IMR-90 (cell line): ENCODE data around the gene KCNAB2.

Source experiments
- CEBPB ChIP-seq: IDR thresholded peaks from 2 replicates; pipeline ENCODE4 v1.6.1; 2012; ENCODE audit warnings: low read depth, low read length, improper control_type of control experiment
- CTCF ChIP-seq: conservative IDR thresholded peaks from 2 replicates; pipeline ENCODE4 v1.5.1; 2012; ENCODE audit warnings: mild to moderate bottlenecking, low read depth, low read length, improper control_type of control experiment
- MAZ ChIP-seq: IDR thresholded peaks from 2 replicates; pipeline ENCODE4 v1.6.1; 2012; ENCODE audit warnings: low read depth, mild to moderate bottlenecking, low read length, improper control_type of control experiment, moderate library complexity, borderline replicate concordance
- MXI1 ChIP-seq: IDR thresholded peaks from 2 replicates; pipeline ENCODE4 v1.6.1; 2012; ENCODE audit warnings: low read depth, mild to moderate bottlenecking, low read length, moderate library complexity, borderline replicate concordance
- NFE2L2 ChIP-seq: fragments of 150-350 bp; IDR thresholded peaks from 2 replicates; pipeline ENCODE4 v1.6.1; 2016; ENCODE audit warnings: low read depth, mild to moderate bottlenecking, low read length
- POLR2A ChIP-seq: IDR thresholded peaks from 2 replicates; pipeline ENCODE4 v1.6.1; 2012; ENCODE audit warnings: mild to moderate bottlenecking, low read depth, low read length
- RAD21 ChIP-seq: IDR thresholded peaks from 2 replicates; pipeline ENCODE4 v1.6.1; 2012; ENCODE audit warnings: low read length, improper control_type of control experiment
- SMC3 ChIP-seq: fragments of 150-350 bp; IDR thresholded peaks from 2 replicates; pipeline ENCODE4 v1.6.1; 2016; ENCODE audit warnings: low read depth, mild to moderate bottlenecking, antibody characterized with exemption, low read length, moderate library complexity
- USF2 ChIP-seq: fragments of 150-350 bp; IDR thresholded peaks from 2 replicates; pipeline ENCODE4 v1.6.1; 2017; ENCODE audit warnings: mild to moderate bottlenecking, antibody characterized with exemption, low read length, low read depth

- no peak for TF ChIP-seq CTCF
- no peak for TF ChIP-seq RAD21
- no peak for TF ChIP-seq POLR2A
- TF ChIP-seq MXI1: no peak
- no peak for TF ChIP-seq NFE2L2
- TF ChIP-seq MAZ: no peak
- no peak for TF ChIP-seq USF2
- TF ChIP-seq SMC3: no peak
- no peak for TF ChIP-seq CEBPB
Measured at GRCh38 chr1:6006882-6007281, 38.8 kb upstream of the KCNAB2 start.
